ENCODE data around the gene SGMS2.

The SGMS2 gene

DNA sequence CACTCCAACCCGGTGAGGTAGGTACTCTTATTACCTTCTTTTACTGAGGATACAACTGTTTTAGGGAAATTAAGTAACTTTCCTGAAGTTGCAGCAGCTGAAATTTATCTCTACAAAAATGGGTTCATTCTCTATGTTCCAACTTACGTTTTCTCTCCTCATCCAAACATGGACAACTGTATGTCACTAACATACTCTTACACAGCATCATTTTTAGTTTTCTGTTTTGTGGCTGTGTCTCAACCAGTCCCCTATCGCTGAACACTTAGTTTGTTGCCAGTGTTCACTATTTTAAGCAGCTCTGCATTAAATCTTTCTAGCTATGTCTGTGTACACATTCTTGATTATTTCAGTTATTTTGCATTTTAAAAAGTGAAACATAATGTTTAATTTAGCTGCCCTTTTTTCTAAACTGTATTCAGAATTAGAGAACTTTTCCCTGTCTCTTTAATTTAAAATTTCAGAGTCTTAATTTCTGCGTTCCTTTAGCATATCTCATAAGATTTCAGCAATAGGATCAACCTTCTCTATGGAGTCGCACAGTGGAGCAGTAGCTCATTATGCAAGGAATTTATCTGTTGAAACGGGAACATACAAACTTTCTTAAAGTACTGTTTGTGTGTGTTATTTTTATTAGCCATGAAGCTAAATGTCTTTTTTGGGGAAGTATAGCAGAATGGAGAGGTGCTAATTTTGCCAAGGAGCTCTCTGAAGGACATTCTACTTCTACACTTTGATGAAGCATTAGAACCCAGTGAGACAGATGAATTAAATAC lies 3.8 kb downstream of the SGMS2 start:
- no peak for DNase-seq (ENCODE audit: low read depth, low spot score)

DNA sequence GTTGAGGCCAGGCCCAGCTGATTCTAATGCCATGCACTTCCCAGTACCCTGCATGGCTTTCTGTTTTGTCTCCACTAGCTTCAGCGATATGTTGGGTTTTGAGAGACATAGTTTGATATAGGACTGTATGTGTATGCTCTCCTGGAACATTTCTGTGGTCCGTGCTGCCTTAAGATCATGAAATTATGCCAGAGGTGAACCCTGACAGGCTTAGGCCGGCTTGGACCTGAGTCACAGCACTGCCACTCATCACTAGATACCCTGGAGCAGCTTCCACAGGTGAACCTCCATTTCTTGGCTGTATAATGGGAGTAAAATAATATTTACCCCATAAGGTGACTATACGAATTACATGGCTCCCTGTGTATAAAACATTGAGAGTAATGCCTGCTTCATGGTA lies 6.4 kb downstream of the SGMS2 start:
- DNase-seq (ENCODE audit: low read depth, low spot score): no peak

DNA sequence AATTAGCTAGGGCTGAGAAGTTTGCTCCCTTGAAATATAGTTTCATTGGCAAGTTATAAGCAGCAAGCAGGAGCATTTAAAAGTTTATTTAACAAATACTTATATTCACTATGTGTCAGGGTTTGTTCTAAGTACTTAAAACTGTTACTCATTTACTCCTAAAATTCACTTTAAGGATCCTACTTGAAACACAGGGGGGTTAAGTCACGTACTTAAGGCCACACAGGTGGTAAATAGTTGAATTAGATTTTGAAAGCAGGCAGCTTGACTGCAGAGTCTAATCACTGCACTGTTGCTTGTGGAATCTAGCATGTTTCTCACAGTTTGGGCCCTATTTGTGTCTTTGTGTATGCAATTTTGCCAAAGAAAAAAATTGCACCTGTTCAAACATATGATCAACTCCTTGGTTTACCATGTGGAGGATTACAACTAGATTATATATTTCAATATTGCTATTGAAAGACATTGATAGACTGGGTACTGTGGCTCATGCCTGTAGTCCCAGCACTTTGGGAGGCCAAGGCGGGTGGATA lies 7.6 kb downstream of the SGMS2 start:
- DNase-seq (ENCODE audit: low read depth, low spot score): no peak

DNA sequence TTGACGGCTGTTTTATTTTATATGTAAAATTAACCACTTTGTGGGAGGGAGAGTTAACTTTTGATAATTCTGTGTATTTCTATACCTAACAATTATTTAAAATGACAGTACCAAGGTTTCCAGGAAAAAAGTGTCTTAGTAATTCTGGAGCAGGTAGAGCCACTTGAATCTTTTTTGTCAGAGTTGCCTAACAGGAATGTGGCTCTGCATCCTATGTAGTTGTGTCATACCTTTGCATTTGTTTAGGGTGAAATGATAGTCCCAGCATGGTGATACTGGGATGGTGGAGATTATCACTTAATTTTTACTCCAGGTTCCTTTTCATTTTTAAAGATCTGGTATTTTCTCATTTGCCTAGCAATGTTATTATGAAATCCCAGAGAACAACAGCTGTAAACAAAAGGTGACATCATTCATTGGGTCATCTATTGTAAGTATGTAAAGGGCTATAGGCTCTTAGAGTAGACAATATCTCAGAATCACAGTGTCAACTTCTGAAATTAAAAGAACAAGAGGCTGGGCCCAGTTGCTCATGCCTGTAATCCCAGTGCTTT lies 9.6 kb downstream of the SGMS2 start:
- DNase-seq (ENCODE audit: low read depth, low spot score): no peak

DNA sequence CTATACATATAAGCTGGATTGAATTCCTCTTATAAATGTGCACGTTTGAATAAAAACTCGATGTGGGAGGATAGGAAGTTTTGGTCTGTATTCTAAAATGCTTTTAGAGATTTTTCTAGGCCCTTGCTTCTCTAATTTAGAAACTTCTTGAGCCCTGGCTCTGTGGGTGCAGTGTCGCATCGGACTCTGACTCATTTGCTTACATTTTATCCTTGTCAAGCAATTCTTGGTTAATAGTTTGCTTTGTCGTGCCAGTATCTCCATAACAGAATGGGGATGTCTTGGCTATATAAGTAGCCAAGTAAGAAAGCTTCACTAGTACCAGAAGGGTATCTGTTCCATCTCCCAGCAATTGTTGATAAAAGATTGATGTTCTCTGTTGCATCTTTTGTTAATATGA lies 10.7 kb downstream of the SGMS2 start:
- no peak for DNase-seq (ENCODE audit: low read depth, low spot score)

DNA sequence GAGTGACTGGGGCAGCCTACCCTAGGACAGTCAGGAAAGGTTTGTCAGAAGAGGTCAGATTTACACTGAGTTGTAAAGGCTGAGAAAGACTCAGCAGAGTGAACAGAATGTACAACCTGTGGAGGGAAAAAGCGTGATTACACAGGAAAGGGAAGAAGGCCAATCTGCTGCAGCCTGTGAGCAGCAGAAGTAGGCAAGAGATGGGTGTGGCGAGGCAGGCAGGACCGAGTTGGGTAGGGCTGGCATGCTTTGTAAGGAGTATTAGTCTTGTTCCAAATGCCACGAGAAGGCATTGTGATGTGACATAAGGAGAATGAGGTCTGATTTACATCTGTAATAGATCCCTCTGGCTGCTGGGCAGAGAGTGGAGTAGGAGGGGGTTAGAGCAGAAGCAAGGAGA lies 12.6 kb downstream of the SGMS2 start:
- DNase-seq (ENCODE audit: low read depth, low spot score): no peak

DNA sequence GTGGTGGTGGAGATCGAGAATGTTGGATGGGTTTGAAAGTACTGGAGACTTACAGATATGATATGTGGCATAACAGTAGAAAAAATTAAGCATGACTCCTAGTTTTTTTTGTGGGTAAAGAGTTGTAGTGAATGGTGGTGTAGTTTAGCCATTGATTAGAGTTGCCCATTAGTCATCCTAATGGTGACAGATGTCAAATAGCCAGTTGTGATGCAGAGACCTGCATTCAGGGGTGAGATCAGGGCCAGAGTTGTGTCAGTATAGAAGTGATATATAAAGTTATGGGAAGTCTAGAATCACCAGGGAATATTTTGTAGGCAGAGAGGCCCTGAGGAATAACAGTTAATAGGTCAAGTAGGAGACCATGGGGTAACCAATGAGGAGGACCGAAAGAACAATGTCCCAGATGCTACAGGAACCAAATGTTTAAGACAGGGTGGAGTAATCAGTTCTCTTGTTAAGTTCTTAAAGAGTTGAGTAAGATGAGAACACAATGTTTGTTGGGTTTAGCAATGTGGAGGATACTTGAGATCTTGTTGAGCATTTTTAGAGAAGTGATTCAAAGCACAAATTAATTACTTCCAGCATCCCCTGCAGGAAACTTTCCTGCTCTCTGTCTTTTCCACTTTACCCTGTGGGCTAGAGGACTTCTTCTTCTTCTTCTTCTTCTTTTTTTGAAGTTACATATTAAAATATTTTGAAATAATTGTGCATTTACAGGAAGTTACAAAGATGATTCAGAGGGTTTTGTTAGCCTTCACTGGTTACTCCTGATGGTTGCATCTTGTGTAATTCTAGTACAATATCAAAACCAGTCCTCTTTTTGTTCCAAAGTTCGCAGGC lies 13.3 kb downstream of the SGMS2 start:
- DNase-seq (ENCODE audit: low read depth, low spot score): no peak

DNA sequence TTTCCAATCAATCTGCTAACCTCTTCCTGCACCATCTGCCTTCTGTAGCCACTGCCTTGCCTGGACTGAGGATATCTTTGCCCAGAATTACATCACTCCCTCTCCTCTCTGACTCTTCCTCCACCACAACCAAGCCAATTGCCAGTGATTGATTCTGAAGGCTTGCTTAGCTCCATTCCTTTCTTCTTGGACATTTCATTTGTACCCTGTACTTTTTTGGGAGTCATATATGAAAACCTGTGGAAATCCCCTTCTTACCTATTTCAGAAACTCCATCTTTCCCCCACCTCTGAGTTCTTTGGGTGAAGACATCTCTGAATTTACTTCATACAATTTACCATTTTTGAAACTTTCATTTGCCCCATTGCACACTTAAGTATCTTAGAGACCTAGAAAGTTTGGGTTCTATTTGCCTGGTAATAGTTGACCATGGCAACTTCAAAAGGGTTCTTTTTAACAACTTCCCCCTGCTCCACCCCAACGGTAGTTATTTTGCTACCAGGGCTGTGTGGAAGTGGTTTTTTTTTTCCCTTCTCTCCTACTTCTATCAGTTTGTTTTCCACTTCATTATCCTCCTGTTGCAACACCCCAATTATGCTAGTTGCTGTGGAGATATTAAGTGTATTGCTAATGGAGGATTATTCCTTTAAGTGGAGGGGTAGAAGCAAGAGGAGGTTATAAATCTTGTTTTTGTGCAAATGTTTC lies 14.3 kb downstream of the SGMS2 start:
- DNase-seq (ENCODE audit: low read depth, low spot score): no peak

DNA sequence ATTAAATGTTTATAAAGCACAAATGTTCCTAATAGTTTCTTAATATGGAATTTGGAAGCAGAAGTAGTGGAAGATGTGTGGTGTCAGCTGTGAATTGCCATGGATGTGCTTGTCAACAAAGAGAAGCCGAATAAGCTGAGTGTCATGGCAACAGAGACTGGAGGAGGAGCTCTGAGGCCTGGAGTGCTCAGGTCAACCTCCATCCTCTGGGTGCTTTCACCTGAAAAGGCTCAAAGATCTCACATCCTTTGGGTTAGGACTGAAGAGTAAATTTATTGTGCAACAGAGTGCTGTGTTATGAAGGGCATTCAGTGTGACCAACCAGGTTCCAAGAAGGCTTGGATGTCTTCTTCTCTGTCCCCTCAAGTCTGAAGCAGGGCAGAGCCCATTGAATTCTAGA lies 18.7 kb downstream of the SGMS2 start:
- no peak for DNase-seq (ENCODE audit: low read depth, low spot score)

DNA sequence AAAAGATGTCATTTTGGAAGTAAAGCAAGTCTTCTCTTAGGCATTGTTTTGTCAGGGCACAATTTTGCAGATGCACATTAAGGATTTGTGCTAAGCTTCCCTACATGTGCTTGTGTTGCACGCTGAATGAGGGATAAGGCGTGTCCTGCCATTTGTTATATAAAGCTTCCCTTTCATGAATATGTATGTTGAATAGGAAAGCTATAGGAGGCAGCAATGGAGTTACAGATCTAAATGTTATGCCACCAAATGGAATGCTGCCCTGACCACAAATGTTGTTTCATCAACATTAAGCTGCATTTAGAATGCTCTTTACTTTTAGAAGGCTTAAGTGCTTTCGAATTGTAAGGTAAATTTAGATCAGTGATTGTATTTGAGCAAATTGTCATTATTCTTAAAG lies 20.9 kb downstream of the SGMS2 start:
- DNase-seq (ENCODE audit: low read depth, low spot score): no peak

DNA sequence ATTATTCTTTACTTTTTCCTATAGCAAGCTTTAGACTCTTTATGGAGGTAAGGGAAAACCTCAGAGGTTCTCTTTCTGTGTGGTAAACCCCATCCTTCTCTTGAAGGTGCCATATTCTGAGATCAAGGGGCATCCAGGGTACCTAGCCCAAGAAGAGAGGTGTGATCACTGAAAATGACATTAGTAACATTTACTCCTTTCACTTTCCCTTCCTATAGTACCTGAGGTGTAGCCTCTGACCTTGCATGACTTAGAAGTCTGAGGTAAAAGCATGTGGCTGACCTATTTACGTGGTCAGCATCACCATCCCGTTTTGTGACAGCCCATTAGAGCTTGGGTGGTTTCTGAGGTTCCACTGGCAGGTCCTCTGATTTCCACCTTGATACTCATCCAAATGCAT lies 25.7 kb downstream of the SGMS2 start:
- no peak for DNase-seq (ENCODE audit: low read depth, low spot score)

DNA sequence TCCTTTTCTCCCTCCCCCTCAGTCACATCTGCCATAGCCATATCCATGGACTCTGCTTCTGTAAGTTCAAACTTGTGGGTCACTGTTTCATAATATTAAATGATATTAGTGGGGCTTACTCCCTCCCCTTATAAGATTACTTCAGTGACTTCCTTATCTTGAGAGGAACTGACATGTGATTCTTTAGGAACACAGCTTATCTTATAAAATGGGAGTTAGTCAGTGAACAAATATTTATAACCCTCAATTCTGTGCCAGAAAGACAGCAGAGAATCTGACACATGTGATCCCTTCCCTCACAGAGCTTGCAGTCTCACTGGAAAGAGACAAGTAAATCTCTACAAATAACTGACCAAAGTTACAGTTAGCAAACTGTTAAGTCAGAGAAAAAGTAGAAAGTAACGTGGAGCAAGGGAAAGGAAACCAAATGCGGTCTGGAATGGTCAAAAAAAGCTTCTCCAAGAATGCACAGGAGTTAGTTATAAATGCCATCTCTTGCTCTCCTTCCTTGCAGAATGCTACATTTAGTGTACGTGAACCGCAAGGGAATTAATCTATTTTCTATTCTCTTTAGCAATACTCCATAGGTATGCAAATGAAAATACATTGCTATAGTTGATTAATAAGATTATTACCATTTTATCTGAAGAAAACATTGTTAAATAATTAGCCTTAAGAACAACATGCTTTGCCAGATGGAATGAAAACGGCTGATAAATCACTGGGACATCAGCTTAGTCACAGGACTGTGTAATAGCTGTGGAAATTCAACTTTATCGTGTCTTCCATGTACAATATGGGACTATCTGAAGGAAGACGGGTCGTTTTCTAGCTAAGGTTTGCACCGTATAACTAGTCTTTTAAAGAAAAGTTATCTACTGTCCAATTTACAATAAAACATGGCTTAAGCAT lies 29.0 kb downstream of the SGMS2 start:
- no peak for DNase-seq (ENCODE audit: low read depth, low spot score)

DNA sequence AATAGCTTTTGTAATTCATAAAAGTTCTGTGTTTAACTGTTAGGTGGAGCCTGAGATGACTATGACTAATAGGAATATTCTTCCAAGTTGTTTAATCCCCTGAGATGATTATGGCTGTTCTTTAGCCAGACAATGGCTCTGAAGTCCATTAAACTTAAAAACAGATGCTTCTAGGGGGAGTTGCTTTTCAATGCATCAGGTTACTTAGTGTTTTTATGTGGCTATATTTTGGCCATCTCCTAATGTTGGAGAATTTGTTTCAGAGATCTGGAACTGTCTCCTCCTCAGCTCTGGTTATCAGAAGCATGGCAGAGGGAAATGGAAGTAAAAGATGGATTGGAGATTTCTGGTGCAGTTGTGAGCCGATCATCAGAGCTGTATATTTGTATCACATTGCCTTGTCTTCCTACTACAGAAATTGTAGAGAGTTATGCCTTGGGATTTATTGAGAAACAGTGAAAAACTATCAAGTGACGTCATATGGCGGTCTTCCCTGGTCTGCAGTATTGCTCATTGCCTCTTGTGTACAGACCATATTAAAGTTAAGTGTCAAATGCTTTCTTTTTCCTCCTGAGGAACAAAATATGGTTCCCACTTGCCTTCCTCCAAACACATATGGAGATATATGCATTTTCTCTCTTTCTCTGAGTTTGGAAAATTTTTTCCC lies 29.8 kb downstream of the SGMS2 start:
- DNase-seq (ENCODE audit: low read depth, low spot score): no peak

DNA sequence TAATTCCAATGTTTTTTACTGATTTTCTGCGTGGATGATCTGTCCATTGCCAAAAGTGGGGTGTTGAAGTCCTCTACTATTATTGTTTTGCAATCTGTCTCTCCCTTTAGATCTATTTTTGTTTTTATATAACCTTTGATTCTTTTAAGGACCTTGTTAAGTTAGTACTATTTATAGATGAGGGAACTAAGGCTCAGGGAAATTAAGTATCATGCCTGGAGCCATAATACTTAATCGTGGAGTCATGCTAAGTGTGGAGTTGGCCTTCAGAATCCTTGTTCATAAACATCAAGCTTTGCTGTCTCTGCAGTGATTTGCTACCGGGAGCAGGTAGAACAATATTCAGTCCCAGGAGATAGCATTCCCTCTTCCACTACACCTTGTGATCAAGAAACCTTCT lies 31.0 kb downstream of the SGMS2 start:
- no peak for DNase-seq (ENCODE audit: low read depth, low spot score)

DNA sequence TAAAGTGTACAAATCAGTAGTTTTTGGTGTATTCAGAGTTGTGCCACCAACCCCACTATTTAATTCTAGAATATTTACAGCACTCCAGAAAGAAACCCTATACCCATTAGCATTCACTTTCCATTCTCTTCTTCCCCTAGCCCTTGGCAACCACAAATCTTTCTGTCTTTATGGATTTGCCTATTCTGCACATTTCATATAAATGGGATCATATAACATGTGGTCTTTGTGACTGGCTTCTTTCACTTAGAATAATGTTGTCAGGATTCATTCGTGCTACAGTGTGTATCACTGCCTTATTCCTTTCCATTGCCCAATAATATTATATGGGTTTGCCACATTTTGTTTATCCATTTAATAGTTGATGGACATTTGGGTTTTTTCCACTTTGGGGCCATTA lies 32.2 kb downstream of the SGMS2 start:
- DNase-seq (ENCODE audit: low read depth, low spot score): no peak

DNA sequence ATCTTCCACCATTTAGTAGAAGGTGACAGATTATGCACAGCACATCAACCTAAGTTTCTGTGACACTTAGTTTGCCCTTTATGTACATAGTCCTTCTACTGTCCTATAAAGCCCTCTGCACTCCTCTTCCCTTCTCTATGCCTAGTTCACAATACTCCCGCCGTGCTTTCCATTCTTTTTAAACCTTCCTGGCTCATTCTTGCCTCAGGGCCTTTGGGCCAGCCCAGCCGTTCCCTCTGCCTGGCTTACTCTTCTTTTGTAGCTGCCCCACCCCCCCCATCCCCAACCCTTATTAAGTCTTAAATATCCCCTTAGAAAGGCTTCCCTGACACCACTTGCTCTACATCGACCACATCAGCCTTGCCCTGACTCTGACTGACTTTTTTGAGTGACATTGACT lies 33.0 kb downstream of the SGMS2 start:
- no peak for DNase-seq (ENCODE audit: low read depth, low spot score)

DNA sequence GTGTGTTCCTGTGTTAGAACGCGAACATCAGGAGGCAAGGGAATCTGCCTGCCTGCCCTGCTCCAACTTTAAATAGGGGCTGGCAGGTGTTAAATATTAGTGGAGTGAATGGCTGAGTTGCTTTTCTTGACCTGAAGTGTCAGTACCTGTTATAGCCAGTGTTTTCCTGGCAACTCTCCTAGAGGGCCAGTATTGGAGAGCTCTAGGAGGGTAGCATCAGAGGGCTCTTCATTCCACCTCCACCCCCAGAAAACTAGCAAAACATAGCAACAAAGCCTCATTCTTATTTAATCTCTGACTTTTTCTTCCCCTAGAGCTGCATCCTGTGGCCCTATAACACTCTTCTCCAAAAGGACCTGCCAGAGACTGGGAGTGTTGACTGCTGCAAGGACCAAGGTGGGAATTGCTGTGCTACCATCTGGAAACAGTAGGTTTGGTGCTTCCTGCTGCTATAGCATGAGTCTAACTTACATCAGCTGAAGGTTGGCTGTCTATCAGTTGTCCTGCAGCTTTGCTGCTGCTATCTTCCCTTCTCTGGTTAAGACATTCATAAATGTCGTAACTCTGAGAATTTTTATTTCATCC lies 33.5 kb downstream of the SGMS2 start:
- DNase-seq (ENCODE audit: low read depth, low spot score): no peak

DNA sequence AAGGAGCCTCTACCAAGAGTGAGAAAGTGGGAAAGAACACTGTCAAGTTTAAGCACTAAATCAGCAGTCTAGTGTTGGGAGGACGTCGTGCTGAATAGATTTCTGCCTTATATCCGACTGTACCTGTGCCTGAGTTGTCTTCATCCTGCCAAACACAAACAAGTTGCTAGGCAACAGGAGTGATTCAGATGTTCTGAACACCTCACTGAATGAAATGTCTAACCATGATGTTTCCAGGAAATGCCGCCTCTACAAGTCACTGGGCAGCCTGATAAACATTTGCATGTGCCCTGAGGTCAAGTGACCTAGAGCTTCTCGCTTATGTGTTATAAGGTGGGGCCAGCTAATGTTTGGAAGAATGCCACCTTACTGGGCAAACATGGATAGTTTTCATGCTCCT lies 37.9 kb downstream of the SGMS2 start:
- DNase-seq (ENCODE audit: low read depth, low spot score): no peak

DNA sequence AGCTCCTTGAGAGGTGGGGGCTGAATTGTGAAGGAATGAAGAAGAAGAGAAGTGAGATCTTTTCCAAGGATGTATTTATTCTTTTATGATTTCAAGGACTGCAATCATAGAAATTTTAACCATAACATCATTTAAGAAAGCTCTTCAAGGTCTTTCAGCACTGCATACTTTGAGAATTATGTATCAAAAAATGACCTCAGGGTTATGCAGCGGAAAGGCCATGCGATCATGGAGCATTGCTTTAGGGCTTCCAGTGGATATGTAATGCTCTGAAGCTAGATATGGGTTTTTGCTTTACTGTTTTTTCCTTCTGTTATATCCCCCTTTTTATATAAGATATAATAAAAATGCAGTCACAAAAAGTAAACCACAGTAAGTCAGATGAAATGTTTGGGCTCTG lies 38.7 kb downstream of the SGMS2 start:
- no peak for DNase-seq (ENCODE audit: low read depth, low spot score)

DNA sequence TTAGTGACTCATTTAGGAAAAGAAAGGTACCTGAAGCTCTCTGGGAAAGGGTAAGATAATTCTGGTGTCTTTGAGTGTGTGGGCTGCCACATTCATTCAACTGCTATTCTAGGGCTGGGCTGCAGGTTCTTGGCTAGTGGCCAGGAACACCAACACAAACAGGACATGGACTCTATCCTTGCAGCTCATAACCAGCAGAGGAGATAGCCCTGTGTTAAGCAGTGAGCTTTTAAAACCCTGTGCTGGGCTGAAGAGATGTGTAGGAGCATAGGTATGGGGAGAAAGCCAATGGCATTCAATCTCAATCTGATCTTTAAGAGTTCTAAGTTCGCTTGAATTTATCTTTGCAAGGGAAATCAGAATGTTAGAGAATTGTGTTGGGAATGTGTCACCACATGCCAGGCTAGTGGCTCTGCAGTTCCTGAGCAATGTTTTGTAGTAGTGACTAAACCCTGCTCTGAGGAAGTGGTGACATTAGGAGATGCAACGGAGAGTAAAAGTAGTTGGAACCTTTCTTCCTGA lies 39.2 kb downstream of the SGMS2 start:
- peak; percentile 20 for DNase-seq (ENCODE audit: low read depth, low spot score)

All from smooth muscle cell of the brain vasculature (primary cell).